CD4-positive, alpha-beta T cell treated with Interleukin-17A for 4 hours (primary cell): ENCODE data around the gene MAP2K6.
A peak's percentile ranks its signal among the peaks of the same experiment; 100 is the strongest.

Source experiments
- DNase-seq: peaks from one replicate; pipeline ENCODE4 v3.0.0-alpha.2; 2020; ENCODE audit warnings: mixed read lengths

The MAP2K6 gene

GRCh38 chr17:69414408-69415274 is at the start of gene MAP2K6:
Gene MAP2K6 (plus strand): TSS chr17:69414697. CDS start chr17:69414985, 288 bp downstream.
- DNase-seq = peak; percentile 86

- DNase-seq = no peak
Observed at GRCh38 chr17:69367298-69367697, 47.2 kb upstream of the MAP2K6 start.

GRCh38 chr17:69373069-69373468 is 41.4 kb upstream of the MAP2K6 start:
- DNase-seq = no peak

GRCh38 chr17:69375229-69375628 is 39.3 kb upstream of the MAP2K6 start:
- no peak for DNase-seq

GRCh38 chr17:69388822-69389442 is 25.6 kb upstream of the MAP2K6 start:
- DNase-seq = no peak

GRCh38 chr17:69390795-69391501 is 23.5 kb upstream of the MAP2K6 start:
- no peak for DNase-seq

- no peak for DNase-seq
Observed at GRCh38 chr17:69401251-69401650, 13.2 kb upstream of the MAP2K6 start.

- no peak for DNase-seq
Observed at GRCh38 chr17:69402052-69402451, 12.4 kb upstream of the MAP2K6 start.

GRCh38 chr17:69404399-69404798 is 10.1 kb upstream of the MAP2K6 start:
- DNase-seq = no peak

- DNase-seq = no peak
Observed at GRCh38 chr17:69405096-69405495, 9.4 kb upstream of the MAP2K6 start.

- no peak for DNase-seq
Observed at GRCh38 chr17:69406941-69407340, 7.6 kb upstream of the MAP2K6 start.

- DNase-seq = no peak
Observed at GRCh38 chr17:69407759-69408158, 6.7 kb upstream of the MAP2K6 start.

GRCh38 chr17:69410671-69411070 is 3.8 kb upstream of the MAP2K6 start:
- no peak for DNase-seq

- DNase-seq = no peak
Observed at GRCh38 chr17:69411766-69412165, 2.7 kb upstream of the MAP2K6 start.

- no peak for DNase-seq
Observed at GRCh38 chr17:69412251-69412671, 2.2 kb upstream of the MAP2K6 start.

- DNase-seq = no peak
Observed at GRCh38 chr17:69415431-69415830, 934 bp downstream of the MAP2K6 start.

GRCh38 chr17:69417545-69418483 is 3.3 kb downstream of the MAP2K6 start:
- DNase-seq = no peak

- no peak for DNase-seq
Observed at GRCh38 chr17:69418535-69418934, 4.0 kb downstream of the MAP2K6 start.

- DNase-seq = peak; percentile 38
Observed at GRCh38 chr17:69423450-69423849, 9.0 kb downstream of the MAP2K6 start.

GRCh38 chr17:69424287-69425041 is 10.0 kb downstream of the MAP2K6 start:
- no peak for DNase-seq

GRCh38 chr17:69425978-69426377 is 11.5 kb downstream of the MAP2K6 start:
- no peak for DNase-seq
